Keratinocyte (primary cell): Measurements from ENCODE around the gene DIAPH1. TPM values are rescaled to one million over a fixed set of nuclear protein-coding genes. Genes with fewer than 3 reads are reported as not detected.

Source experiments
- DNase-seq: peaks from one replicate; pipeline ENCODE4 v3.0.0-alpha.2; 2011; ENCODE audit warnings: low read depth, missing footprints, low spot score
- FAIRE-seq: peaks from 2 replicates; lab custom pipeline; 2011; peaks lifted over from hg19 to GRCh38; lab: Jason Lieb, UNC
- H2AFZ ChIP-seq: 2 replicates; pipeline ENCODE4 v1.6.0; 2012; ENCODE audit warnings: low read length, control low read depth, inconsistent platforms; ENCODE audit not compliant: control insufficient read depth
- H3K27ac ChIP-seq: 2 replicates; pipeline ENCODE4 v1.5.1; 2011; ENCODE audit warnings: low read length; ENCODE audit not compliant: control insufficient read depth, insufficient read depth
- H3K27me3 ChIP-seq: 3 replicates; pipeline ENCODE4 v1.6.0; 2011; ENCODE audit warnings: low read length; ENCODE audit not compliant: control insufficient read depth, insufficient read depth; ENCODE audit errors: extremely low read depth
- H3K36me3 ChIP-seq, 2 experiments: 2 replicates in 1 of 2; 3 replicates in 1 of 2; pipeline ENCODE4 v1.5.1; 2011; ENCODE audit warnings: low read length in 2 of 2, mild to moderate bottlenecking in 1 of 2; ENCODE audit not compliant: control insufficient read depth in 2 of 2, insufficient read depth in 2 of 2; ENCODE audit errors: extremely low read depth in 1 of 2
- H3K4me1 ChIP-seq: 3 replicates; pipeline ENCODE4 v1.5.1; 2011; ENCODE audit warnings: low read length; ENCODE audit not compliant: control insufficient read depth, insufficient read depth; ENCODE audit errors: extremely low read depth
- H3K4me2 ChIP-seq: 3 replicates; pipeline ENCODE4 v1.6.0; 2011; ENCODE audit warnings: low read depth, low read length; ENCODE audit not compliant: control insufficient read depth, insufficient read depth; ENCODE audit errors: extremely low read depth
- H3K4me3 ChIP-seq, 3 experiments: fragments of 200-600 bp in 1 of 3; sonication (generic) in 1 of 3; 2 replicates in 2 of 3; 3 replicates in 1 of 3; pipeline ENCODE4 v1.5.1; 2011 to 2016; ENCODE audit warnings: low read length in 3 of 3, mild to moderate bottlenecking in 3 of 3, control low read depth in 2 of 3, inconsistent platforms in 1 of 3, low read depth in 1 of 3, mixed read lengths in 1 of 3, mixed run types in 1 of 3, moderate library complexity in 1 of 3; ENCODE audit not compliant: control insufficient read depth in 2 of 3, insufficient read depth in 2 of 3; ENCODE audit errors: extremely low read depth in 1 of 3
- H3K79me2 ChIP-seq: 2 replicates; pipeline ENCODE4 v1.6.0; 2012; ENCODE audit warnings: low read length; ENCODE audit not compliant: control insufficient read depth, insufficient read depth
- H3K9ac ChIP-seq: 3 replicates; pipeline ENCODE4 v1.6.0; 2011; ENCODE audit warnings: low read length; ENCODE audit not compliant: control insufficient read depth, insufficient read depth; ENCODE audit errors: extremely low read depth
- H3K9me1 ChIP-seq: 3 replicates; pipeline ENCODE4 v1.6.0; 2011; ENCODE audit warnings: low read length; ENCODE audit not compliant: control insufficient read depth, insufficient read depth; ENCODE audit errors: extremely low read depth
- H3K9me3 ChIP-seq: 2 replicates; pipeline ENCODE4 v1.5.1; 2012; ENCODE audit warnings: low read depth, low read length; ENCODE audit not compliant: control insufficient read depth
- H4K20me1 ChIP-seq: 3 replicates; pipeline ENCODE4 v1.6.0; 2011; ENCODE audit warnings: low read length; ENCODE audit not compliant: control insufficient read depth, insufficient read depth; ENCODE audit errors: extremely low read depth
- EZH2 ChIP-seq: IDR thresholded peaks from one replicate; pipeline ENCODE4 v1.6.1; 2012; ENCODE audit warnings: inconsistent platforms, mild to moderate bottlenecking, low read length, moderate library complexity
- dilution Hi-C: fragments of 300-500 bp; cut with MboI; formaldehyde crosslinking; loops from one replicate; pipeline ENCODE4 v1.7.0; 2020; ENCODE audit warnings: low sequenced_read_pairs; ENCODE audit not compliant: extremely low pct_ligation_motif_present
- polyA plus RNA-seq, 5 experiments: library from polyadenylated mRNA; depleted of rRNA in 3 of 5; stranded (reverse) in 3 of 5; stranded (forward) in 1 of 5; unstranded in 1 of 5; fragments of >200 nt; gene quantifications; 1 replicate in 1 of 5; 2 replicates in 3 of 5; 3 replicates in 1 of 5; pipeline versions ENCODE4 v1.2.1 to v1.2.3, GENCODE V29; 2011 to 2012; ENCODE audit warnings: missing spikeins in 2 of 5, low read depth in 1 of 5, low replicate concordance in 1 of 5
- TF ChIP-seq, protein P1 (sequence below), 3 experiments: IDR thresholded peaks in 1 of 3; conservative IDR thresholded peaks in 1 of 3; optimal IDR thresholded peaks in 1 of 3; 2 replicates in 2 of 3; 3 replicates in 1 of 3; pipeline versions ENCODE3 to v1.5.1; 2011; ENCODE audit warnings: low read length in 3 of 3, mild to moderate bottlenecking in 3 of 3, moderate library complexity in 2 of 3, control low read depth in 1 of 3, inconsistent platforms in 1 of 3; ENCODE audit not compliant: insufficient read depth in 2 of 3; ENCODE audit errors: extremely low read depth in 1 of 3

Gene DIAPH1
- polyA plus RNA-seq, 1 donor (not counting 4 experiments of a cell fraction or from before 2014, with no cell fraction given), result 72.0 TPM

DNA sequence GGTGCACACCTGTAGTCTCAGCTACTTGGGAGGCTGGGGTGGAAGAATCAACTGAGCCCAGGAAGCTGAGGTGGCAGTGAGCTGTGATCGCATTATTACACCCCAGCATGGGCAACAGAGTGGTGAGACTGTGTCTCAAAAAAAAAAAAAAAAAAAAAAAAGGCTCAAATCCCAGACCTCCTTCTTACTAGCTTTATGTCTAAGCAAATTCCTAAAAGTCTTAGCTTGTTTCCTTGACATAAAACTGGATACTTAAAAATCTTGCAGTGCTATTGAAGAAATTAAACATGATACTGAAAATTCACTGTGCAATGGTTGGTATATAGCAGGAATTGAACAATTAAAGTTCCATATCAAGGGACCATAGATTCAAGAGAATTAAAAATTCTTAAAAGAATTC, 84.9 kb downstream of the DIAPH1 start:
- no peak for DNase-seq
- FAIRE-seq, result no peak
- H4K20me1 ChIP-seq, result no peaks in the 10 kb centered on the region
- H3K9me1 ChIP-seq, result no peaks in the 10 kb centered on the region
- peaks cover 8% of the 10 kb centered on the region for H3K4me1 ChIP-seq
- no peak for TF ChIP-seq EZH2
- H3K79me2 ChIP-seq, result no peaks in the 10 kb centered on the region
- peaks cover 11 to 12% of the 10 kb centered on the region in 2 experiments for H3K36me3 ChIP-seq
- no peaks in the 10 kb centered on the region for H3K27me3 ChIP-seq
- dilution Hi-C loops, result no loop called here
- no peak overlapping the region for H3K27ac ChIP-seq
- H3K4me2 ChIP-seq, result no peak overlapping the region
- no peak overlapping the region for H2AFZ ChIP-seq
- H3K9me3 ChIP-seq, result no peaks in the 10 kb centered on the region
- no peak overlapping the region for H3K4me3 ChIP-seq
- no peak overlapping the region for H3K9ac ChIP-seq

DNA sequence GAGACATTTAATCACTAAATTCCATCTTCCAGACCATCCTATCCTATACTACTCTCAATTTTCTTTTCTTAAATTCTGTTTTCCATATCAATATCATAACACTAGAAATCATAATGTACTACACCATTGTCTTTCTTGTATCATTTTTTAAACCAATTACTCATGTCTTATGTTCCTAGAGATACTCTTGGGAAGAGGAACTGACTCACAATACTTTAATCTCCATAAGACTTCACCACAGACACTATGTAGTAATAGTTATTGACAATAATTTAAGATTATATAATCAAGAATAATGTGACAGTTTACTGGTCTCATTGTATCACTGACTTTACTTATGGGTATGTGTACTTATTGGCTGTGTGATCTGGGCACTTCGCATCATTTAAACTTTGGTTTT, 86.1 kb downstream of the DIAPH1 start:
- Histone ChIP-seq H2AFZ (no peak overlapping the region), H3K9ac (no peak overlapping the region), H3K27me3 (no peaks in the 10 kb centered on the region), H3K27ac (no peak overlapping the region), H3K4me1 (peaks cover 13% of the 10 kb centered on the region), H4K20me1 (no peaks in the 10 kb centered on the region), H3K9me3 (no peaks in the 10 kb centered on the region), H3K36me3 (peaks cover 12 to 18% of the 10 kb centered on the region in 2 experiments), H3K9me1 (no peaks in the 10 kb centered on the region), H3K4me3 (no peak overlapping the region), H3K4me2 (no peak overlapping the region), H3K79me2 (no peaks in the 10 kb centered on the region)
- TF ChIP-seq EZH2, result no peak
- TF ChIP-seq, protein P1, sequence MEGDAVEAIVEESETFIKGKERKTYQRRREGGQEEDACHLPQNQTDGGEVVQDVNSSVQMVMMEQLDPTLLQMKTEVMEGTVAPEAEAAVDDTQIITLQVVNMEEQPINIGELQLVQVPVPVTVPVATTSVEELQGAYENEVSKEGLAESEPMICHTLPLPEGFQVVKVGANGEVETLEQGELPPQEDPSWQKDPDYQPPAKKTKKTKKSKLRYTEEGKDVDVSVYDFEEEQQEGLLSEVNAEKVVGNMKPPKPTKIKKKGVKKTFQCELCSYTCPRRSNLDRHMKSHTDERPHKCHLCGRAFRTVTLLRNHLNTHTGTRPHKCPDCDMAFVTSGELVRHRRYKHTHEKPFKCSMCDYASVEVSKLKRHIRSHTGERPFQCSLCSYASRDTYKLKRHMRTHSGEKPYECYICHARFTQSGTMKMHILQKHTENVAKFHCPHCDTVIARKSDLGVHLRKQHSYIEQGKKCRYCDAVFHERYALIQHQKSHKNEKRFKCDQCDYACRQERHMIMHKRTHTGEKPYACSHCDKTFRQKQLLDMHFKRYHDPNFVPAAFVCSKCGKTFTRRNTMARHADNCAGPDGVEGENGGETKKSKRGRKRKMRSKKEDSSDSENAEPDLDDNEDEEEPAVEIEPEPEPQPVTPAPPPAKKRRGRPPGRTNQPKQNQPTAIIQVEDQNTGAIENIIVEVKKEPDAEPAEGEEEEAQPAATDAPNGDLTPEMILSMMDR (optimal IDR thresholded peaks at IDR 0.05 in 1 of 3, IDR thresholded peaks at IDR 0.05 in 1 of 3, conservative IDR thresholded peaks at IDR 0.05 in 1 of 3; ENCODE audit: extremely low read depth in 1 of 3, insufficient read depth in 2 of 3, low read length in 3 of 3), result no peak
- dilution Hi-C loops, result no loop called here
- FAIRE-seq, result no peak
- DNase-seq, result no peak

DNA sequence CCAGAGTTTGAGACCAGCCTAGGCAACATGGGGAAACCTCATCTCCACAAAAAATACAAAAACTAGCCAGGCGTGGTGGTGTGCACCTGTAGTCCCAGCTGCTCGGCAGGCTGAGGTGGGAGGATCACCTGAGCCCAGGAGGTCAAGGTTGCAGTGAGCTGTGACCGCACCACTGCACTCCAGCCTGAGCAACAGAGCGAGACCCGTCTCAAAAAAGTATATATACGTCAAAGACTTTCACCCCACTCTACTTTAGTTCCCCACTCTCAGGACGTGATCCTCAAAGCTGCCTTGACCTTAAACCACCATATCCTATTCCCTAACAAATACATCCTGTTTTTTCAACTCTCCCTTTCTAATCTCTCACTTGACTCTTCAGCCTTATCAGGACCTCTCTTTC, 88.9 kb downstream of the DIAPH1 start:
- H3K79me2 ChIP-seq, result no peaks in the 10 kb centered on the region
- H3K27me3 ChIP-seq, result no peaks in the 10 kb centered on the region
- H4K20me1 ChIP-seq, result no peaks in the 10 kb centered on the region
- H3K9me1 ChIP-seq, result no peaks in the 10 kb centered on the region
- H3K9me3 ChIP-seq, result no peaks in the 10 kb centered on the region
- no peak for DNase-seq
- no peak overlapping the region for H3K9ac ChIP-seq
- peaks cover 13% of the 10 kb centered on the region for H3K4me1 ChIP-seq
- no peak overlapping the region for H3K4me2 ChIP-seq
- no peak overlapping the region for H3K27ac ChIP-seq
- dilution Hi-C loops, result no loop called here
- TF ChIP-seq, protein P1 (optimal IDR thresholded peaks at IDR 0.05 in 1 of 3, IDR thresholded peaks at IDR 0.05 in 1 of 3, conservative IDR thresholded peaks at IDR 0.05 in 1 of 3; ENCODE audit: extremely low read depth in 1 of 3, insufficient read depth in 2 of 3, low read length in 3 of 3), result no peak
- no peak for TF ChIP-seq EZH2
- H3K4me3 ChIP-seq, result no peak overlapping the region
- no peak overlapping the region for H2AFZ ChIP-seq
- FAIRE-seq, result no peak
- peaks cover 18 to 40% of the 10 kb centered on the region in 2 experiments for H3K36me3 ChIP-seq
